Natural killer cell treated with Interleukin-12 subunit alpha and Interleukin-12 subunit beta and Interleukin-15 and Interleukin-18, amount 100 ng/mL, for 72 hours (primary cell): Measurements from ENCODE around the gene EGFL8. TPM values are rescaled to one million over a fixed set of nuclear protein-coding genes. Genes with fewer than 3 reads are reported as not detected.

Experiments
- ATAC-seq, 2 donors: fragments of 150-1000 bp; cut with Tn5 transposase in 1 of 2; sonication (Bioruptor Pico), chemical (Tn5 transposase) in 1 of 2; 2 replicates each; pipeline ENCODE4 v1.10.0; 2021
- DNase-seq: peaks from one replicate; pipeline ENCODE4 v3.0.0; 2022; ENCODE audit warnings: low spot score
- H3K27ac Mint-ChIP-seq, 2 donors: 1 replicate in 1 of 2; 2 replicates in 1 of 2; pipeline ENCODE4 v1.8.0; 2022; ENCODE audit warnings: mixed read lengths in 2 of 2, mild to moderate bottlenecking in 1 of 2, moderate library complexity in 1 of 2
- H3K27me3 Mint-ChIP-seq, 2 donors: 1 replicate in 1 of 2; 2 replicates in 1 of 2; pipeline ENCODE4 v1.8.0; 2022; ENCODE audit warnings: mixed read lengths in 2 of 2
- H3K36me3 Mint-ChIP-seq: one replicate; pipeline ENCODE4 v1.8.0; 2022; ENCODE audit warnings: mixed read lengths
- H3K4me1 Mint-ChIP-seq, 2 donors: 1 replicate in 1 of 2; 2 replicates in 1 of 2; pipeline ENCODE4 v1.8.0; 2022; ENCODE audit warnings: low read depth in 2 of 2, mixed read lengths in 2 of 2, mild to moderate bottlenecking in 1 of 2
- H3K4me3 Mint-ChIP-seq: one replicate; pipeline ENCODE4 v1.8.0; 2022; ENCODE audit warnings: mixed read lengths
- H3K9me3 Mint-ChIP-seq: 2 replicates; pipeline ENCODE4 v1.8.0; 2022; ENCODE audit warnings: mixed read lengths
- total RNA-seq, 2 donors: library from RNA; stranded (reverse); gene quantifications; one replicate each; pipeline ENCODE4 v1.2.3, GENCODE V29; 2022

EGFL8 gene
- total RNA-seq, 2 donors from 2014 or later: 8.3 to 15.0 TPM

- H3K36me3 Mint-ChIP-seq: no peaks in the 10 kb centered on the region
- DNase-seq: peak; percentile 34
- H3K27me3 Mint-ChIP-seq: no peaks in the 10 kb centered on the region
- H3K27ac Mint-ChIP-seq: peak overlapping the region; percentile 96 to 98
- H3K9me3 Mint-ChIP-seq: no peaks in the 10 kb centered on the region
- ATAC-seq: no peak
- H3K4me3 Mint-ChIP-seq: peak overlapping the region; percentile 91
- peaks cover 48% of the 10 kb centered on the region in 2 donors for H3K4me1 Mint-ChIP-seq
Observed at GRCh38 chr6:32194825-32195651, 30.6 kb downstream of the EGFL8 start.

- peaks cover 48% of the 10 kb centered on the region in 2 donors for H3K4me1 Mint-ChIP-seq
- no peaks in the 10 kb centered on the region for H3K9me3 Mint-ChIP-seq
- H3K4me3 Mint-ChIP-seq: peak overlapping the region; percentile 91
- H3K36me3 Mint-ChIP-seq: no peaks in the 10 kb centered on the region
- H3K27me3 Mint-ChIP-seq: no peaks in the 10 kb centered on the region
- DNase-seq: peak; percentile 100
- ATAC-seq: peak; percentile 92 to 94
- peak overlapping the region; percentile 96 to 98 for H3K27ac Mint-ChIP-seq
Observed at GRCh38 chr6:32195652-32195901, 31.2 kb downstream of the EGFL8 start.

- Mint-ChIP-seq H3K27me3 (no peaks in the 10 kb centered on the region), H3K36me3 (no peaks in the 10 kb centered on the region), H3K4me1 (peaks cover 44 to 46% of the 10 kb centered on the region in 2 donors), H3K4me3 (peak overlapping the region; percentile 91), H3K27ac (peak overlapping the region; percentile 96 to 98), H3K9me3 (no peaks in the 10 kb centered on the region)
- DNase-seq (peak; percentile 85), ATAC-seq (peak; percentile 0 to 2)
Observed at GRCh38 chr6:32195902-32196681, 31.7 kb downstream of the EGFL8 start.

GRCh38 chr6:32196682-32197616 lies 32.6 kb downstream of the EGFL8 start:
- peak; percentile 49 for DNase-seq
- Mint-ChIP-seq H3K36me3 (no peaks in the 10 kb centered on the region), H3K4me1 (peaks cover 37 to 38% of the 10 kb centered on the region in 2 donors), H3K4me3 (peak overlapping the region; percentile 91), H3K27me3 (no peaks in the 10 kb centered on the region), H3K27ac (peak overlapping the region; percentile 96 to 98), H3K9me3 (no peaks in the 10 kb centered on the region)
- no peak for ATAC-seq

- no peak for ATAC-seq
- Mint-ChIP-seq H3K36me3 (no peaks in the 10 kb centered on the region), H3K4me1 (peaks cover 30% of the 10 kb centered on the region in 2 donors), H3K27me3 (no peaks in the 10 kb centered on the region), H3K27ac (peak overlapping the region in 1 of 2 donors; percentile 39), H3K9me3 (no peaks in the 10 kb centered on the region), H3K4me3 (no peak overlapping the region)
- DNase-seq: peak; percentile 16
Observed at GRCh38 chr6:32198345-32198696, 33.9 kb downstream of the EGFL8 start.

- H3K27ac Mint-ChIP-seq: peak overlapping the region in 1 of 2 donors; percentile 39
- ATAC-seq (no peak), DNase-seq (peak; percentile 49)
- H3K36me3 Mint-ChIP-seq: no peaks in the 10 kb centered on the region
- H3K9me3 Mint-ChIP-seq: no peaks in the 10 kb centered on the region
- H3K4me3 Mint-ChIP-seq: no peak overlapping the region
- H3K4me1 Mint-ChIP-seq: peaks cover 25% of the 10 kb centered on the region in 2 donors
- H3K27me3 Mint-ChIP-seq: peaks cover 0 to 2% of the 10 kb centered on the region in 2 donors
Observed at GRCh38 chr6:32198866-32199265, 34.5 kb downstream of the EGFL8 start.

- Mint-ChIP-seq H3K27ac (no peak overlapping the region), H3K36me3 (no peaks in the 10 kb centered on the region), H3K4me3 (no peak overlapping the region), H3K4me1 (peaks cover 8 to 12% of the 10 kb centered on the region in 2 donors), H3K9me3 (no peaks in the 10 kb centered on the region), H3K27me3 (peaks cover 6% of the 10 kb centered on the region in 2 donors)
- ATAC-seq (no peak), DNase-seq (peak; percentile 32)
Observed at GRCh38 chr6:32200711-32201475, 36.5 kb downstream of the EGFL8 start.

GRCh38 chr6:32202186-32202585 lies 37.8 kb downstream of the EGFL8 start:
- no peak for ATAC-seq
- Mint-ChIP-seq H3K27ac (no peak overlapping the region), H3K9me3 (no peaks in the 10 kb centered on the region), H3K4me3 (no peak overlapping the region), H3K36me3 (no peaks in the 10 kb centered on the region), H3K4me1 (peaks cover under 1% of the 10 kb centered on the region in 2 donors), H3K27me3 (peaks cover 6% of the 10 kb centered on the region in 2 donors)
- peak; percentile 50 for DNase-seq

- Mint-ChIP-seq H3K36me3 (no peaks in the 10 kb centered on the region), H3K9me3 (no peaks in the 10 kb centered on the region), H3K27ac (no peak overlapping the region), H3K4me1 (no peaks in the 10 kb centered on the region), H3K4me3 (no peak overlapping the region), H3K27me3 (peaks cover 6% of the 10 kb centered on the region in 2 donors)
- ATAC-seq (no peak), DNase-seq (no peak)
Observed at GRCh38 chr6:32203426-32204267, 39.3 kb downstream of the EGFL8 start.

GRCh38 chr6:32204268-32204715 lies 39.9 kb downstream of the EGFL8 start:
- Mint-ChIP-seq H3K4me3 (no peak overlapping the region), H3K36me3 (no peaks in the 10 kb centered on the region), H3K27me3 (peaks cover 6% of the 10 kb centered on the region in 2 donors), H3K9me3 (no peaks in the 10 kb centered on the region), H3K27ac (no peak overlapping the region), H3K4me1 (no peaks in the 10 kb centered on the region)
- peak; percentile 38 for DNase-seq
- no peak for ATAC-seq

GRCh38 chr6:32208996-32209395 lies 44.6 kb downstream of the EGFL8 start:
- ATAC-seq (no peak), DNase-seq (no peak)
- Mint-ChIP-seq H3K27me3 (peaks cover 4 to 6% of the 10 kb centered on the region in 2 donors), H3K27ac (peak overlapping the region in 1 of 2 donors; percentile 14), H3K4me1 (peaks cover 0 to 9% of the 10 kb centered on the region in 2 donors), H3K4me3 (no peak overlapping the region), H3K36me3 (no peaks in the 10 kb centered on the region), H3K9me3 (no peaks in the 10 kb centered on the region)

- Mint-ChIP-seq H3K4me3 (no peak overlapping the region), H3K9me3 (no peaks in the 10 kb centered on the region), H3K27ac (peak overlapping the region in 1 of 2 donors; percentile 21)
Observed at GRCh38 chr6:32210191-32210601, 45.8 kb downstream of the EGFL8 start.

More at GRCh38 chr6:32210191-32210601, 45.8 kb downstream of the EGFL8 start:
- peaks cover 0 to 9% of the 10 kb centered on the region in 2 donors for H3K4me1 Mint-ChIP-seq
- no peaks in the 10 kb centered on the region for H3K27me3 Mint-ChIP-seq
- ATAC-seq (no peak), DNase-seq (peak; percentile 8)
- H3K36me3 Mint-ChIP-seq: no peaks in the 10 kb centered on the region
